Myocyte (in vitro differentiated cells): Measurements from ENCODE around the gene USP44. TPM values are rescaled to one million over a fixed set of nuclear protein-coding genes. Genes with fewer than 3 reads are reported as not detected.
"Not testable (repeated sequence)": the region's sequence is repeated elsewhere in the genome, so short reads cannot be mapped to it uniquely, and the experiment has no call there.

ENCODE experiments used
- DNase-seq: peaks from one replicate; pipeline ENCODE4 v3.0.0-alpha.2; 2012; ENCODE audit warnings: low read depth
- polyA plus RNA-seq: library from polyadenylated mRNA; unstranded; fragments of >200 nt; gene quantifications from one replicate; pipeline ENCODE4 v1.2.1, GENCODE V29; 2012; ENCODE audit warnings: missing spikeins
- total RNA-seq: library from RNA; depleted of rRNA; stranded (reverse); fragments of >200 nt; gene quantifications from 2 replicates; pipeline ENCODE4 v1.2.3, GENCODE V29; 2014

USP44 gene
- total RNA-seq, result 0.05 TPM in 1 of 2 replicates, not detected in the other
- 0.05 TPM for polyA plus RNA-seq

- DNase-seq, result no peak
These were observed at the start of gene USP44 for GRCh38 chr12:95551305-95551704. TSS of gene USP44 (minus strand) at chr12:95551476. CDS start at chr12:95534256, 17,220 bp downstream.

DNA sequence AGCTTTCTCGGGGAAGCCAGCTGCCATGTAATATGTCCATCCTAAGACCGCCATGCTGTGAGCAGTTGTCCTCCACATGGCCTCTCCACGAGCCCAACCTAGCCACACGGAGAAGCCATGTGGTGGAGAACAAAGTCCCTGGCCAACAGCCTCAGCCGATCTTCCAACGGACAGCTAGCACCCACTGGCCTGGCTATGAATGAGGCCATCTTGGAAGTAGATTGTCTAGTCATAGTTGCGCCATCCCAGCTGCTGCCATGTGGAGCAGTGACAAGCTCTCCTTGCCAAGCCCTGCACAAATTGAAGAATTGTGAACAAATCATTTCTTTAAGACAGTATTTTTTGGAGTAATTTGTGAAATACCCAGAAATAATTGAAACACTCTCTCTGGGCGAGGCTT, 49.3 kb upstream of the USP44 start:
- DNase-seq, result no peak

DNA sequence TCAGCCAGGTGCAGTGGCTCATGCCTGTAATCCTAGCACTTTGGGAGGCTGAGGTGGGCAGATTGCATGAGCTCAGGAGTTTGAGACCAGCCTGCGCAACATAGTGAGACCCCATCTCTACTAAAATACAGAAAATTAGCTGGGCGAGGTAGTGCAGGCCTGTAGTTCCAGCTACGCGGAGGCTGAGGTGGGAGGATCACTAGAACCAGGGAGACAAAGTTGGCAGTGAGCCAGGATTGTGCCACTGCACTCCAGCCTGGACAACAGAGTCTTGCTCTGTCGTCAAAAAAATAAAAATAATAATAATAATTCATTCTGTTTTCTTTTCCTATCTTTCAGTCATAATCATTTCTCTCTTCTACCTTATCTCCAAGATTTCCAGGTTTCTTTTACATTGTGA, 48.6 kb upstream of the USP44 start:
- DNase-seq, result no peak

DNA sequence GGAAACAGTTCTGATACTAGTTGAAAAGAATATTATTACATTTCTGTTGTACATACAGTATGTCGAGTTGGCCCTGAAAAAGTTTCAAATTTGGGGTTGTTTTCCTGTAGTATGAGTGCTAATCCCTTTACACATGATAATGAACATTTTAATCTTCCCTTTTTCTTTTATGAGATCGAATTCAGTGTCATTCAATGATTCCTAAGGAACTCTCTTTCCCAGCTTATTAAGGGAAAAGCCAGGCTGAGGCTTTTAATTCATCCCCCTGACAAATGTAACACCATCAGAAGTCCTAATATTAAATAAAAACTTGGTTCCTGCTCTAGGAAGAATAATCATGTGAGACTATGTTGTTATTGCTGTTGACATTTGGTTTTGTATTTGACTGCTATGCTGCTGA, 42.9 kb upstream of the USP44 start:
- no peak for DNase-seq

DNA sequence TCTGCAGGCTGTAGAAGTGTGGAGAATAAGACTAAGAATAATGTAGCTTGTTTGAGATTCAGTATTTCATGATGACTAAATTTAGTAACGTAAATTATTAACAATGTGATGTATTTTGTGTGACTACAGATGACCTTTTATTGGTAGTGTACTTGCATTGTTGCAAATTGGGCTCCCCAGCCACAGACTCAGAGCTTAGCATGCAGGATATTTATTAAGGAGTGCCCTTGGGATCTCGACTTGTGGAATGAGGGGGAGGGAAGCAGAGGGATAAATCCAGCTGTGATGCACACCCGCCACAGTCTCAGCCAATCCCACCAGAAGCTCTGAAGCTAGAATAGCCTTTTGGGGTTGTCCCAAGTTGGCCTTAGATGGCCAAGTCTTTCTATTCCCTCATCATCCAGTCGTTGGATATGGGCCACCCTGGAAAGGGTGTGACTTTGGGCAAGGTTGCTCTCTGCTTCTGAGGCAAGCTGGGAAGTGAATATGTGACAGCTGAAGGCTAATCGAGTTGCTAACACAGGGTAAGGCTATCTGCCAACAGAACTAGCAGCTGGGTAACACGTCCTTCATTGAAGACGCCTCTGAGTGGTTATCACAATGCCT, 42.1 kb upstream of the USP44 start:
- peak; percentile 99 for DNase-seq

DNA sequence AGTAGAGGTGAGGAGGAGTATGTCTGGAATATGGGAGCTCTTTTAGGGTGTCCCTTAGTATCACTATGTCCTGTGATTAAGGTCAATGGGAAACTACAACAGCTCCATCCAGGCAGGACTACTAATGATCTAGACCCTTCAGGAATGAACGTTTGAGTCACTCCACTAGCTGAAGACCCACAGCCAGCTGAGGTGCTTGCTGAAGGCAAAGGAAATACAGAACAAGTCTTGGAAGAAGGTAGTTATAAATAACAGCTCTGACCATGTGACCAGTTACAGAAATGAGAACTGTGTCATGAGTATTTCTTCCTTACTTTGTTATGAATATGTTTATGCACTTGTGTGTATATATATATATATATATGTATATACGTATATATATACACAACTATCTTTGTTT, 40.5 kb upstream of the USP44 start:
- peak; percentile 65 for DNase-seq

GRCh38 chr12:95590775-95591174, 39.5 kb upstream of the USP44 start:
- DNase-seq, result no peak

- DNase-seq, result no peak
These were observed 32.7 kb upstream of the USP44 start for GRCh38 chr12:95583933-95584332.

DNA sequence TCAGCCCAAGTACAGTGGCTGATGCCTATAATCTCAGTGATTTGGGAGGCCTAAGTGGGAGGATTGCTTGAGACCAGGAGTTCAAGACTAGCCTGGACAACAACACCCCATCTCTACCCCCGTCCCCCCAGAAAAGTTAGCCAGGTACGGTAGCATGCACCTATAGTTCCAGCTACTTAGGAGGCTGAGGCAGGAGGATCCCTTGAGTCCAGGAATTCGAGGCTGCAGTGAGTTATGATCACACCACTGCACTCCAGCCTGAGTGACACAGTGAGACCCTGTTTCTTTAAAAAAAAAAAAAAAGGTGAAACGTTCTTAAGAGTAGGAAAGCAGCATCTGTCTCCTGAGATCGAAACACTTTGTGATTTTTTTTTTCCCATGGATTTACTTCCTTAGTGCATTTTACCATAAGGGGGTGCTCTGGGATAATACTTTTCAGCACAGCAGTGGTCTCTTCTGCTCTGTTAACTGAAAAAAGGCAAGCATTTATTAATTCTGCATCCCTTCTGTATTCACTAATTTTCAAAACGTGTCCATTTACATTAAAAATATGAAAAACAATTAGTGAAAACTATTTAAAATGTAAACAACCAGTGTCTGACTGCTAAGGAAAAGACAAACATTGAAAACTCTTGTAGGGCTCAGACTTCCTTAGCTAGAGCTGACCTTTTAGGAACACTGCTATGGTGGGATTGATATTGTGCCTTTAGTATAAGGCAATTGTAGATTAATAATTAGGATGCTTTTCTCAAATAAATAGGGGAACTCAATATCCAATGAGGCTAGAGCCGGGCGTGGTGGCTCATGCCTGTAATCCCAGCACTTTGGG, 31.2 kb upstream of the USP44 start:
- peak; percentile 65 for DNase-seq

DNA sequence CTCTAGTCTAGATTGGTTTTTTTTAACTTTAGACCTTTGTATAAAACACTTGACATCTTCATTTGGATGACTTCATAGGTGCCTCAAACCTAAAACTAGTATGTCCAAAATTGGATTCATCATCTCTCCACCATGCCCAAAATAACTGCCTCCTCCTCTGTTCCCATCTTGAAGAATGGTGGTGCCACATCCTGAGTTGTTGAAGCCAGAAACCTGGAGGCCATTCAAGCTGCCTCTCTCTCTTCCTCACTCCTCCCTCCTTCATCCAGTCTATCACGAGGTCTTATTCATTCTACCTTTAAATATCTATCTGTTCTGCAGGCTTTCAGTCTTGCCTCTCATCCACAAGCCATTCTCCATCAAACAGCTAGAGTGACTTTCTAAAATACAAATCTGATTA, 26.5 kb upstream of the USP44 start:
- no peak for DNase-seq

GRCh38 chr12:95574799-95575452, 23.6 kb upstream of the USP44 start:
- DNase-seq, result peak; percentile 62

- no peak for DNase-seq
These were observed 22.8 kb upstream of the USP44 start for GRCh38 chr12:95573951-95574576.

GRCh38 chr12:95571369-95571768, 20.1 kb upstream of the USP44 start:
- no peak for DNase-seq

DNA sequence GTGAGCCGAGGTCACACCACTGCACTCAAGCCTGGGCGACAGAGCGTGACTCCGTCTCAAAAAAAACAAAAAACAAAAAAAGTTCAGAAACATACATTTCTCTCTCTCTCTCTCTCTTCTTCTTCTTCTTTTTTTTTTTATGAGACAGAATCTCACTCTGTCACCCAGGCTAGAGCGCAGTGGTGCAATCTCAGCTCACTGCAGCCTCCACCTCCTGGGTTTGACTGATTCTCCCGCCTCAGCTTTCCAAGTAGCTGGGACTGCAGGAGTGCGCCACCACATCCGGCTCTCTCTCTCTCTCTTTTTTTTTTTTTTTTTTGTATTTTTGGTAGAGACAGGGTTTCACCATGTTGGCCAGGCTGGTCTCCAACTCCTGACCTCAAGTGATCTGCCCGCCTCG, 16.8 kb upstream of the USP44 start:
- not testable (repeated sequence) for DNase-seq

DNA sequence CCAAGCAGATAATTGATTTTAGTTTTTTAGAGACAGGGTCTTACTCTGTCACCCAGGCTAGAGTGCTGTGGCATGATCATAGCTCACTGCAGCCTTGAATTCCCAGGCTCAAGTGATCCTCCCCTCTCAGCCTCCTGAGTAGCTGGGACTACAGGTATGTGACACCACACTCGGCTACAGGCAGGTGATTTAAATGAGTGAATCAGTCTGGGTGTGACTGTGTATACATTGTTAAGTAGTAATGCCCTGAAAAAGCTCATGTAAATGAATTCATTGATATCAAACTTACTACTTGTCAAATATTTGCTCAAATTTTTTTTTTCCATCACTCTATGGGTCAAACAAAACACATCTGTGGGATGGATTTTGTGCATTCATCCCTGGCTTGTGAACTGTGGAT, 6.3 kb upstream of the USP44 start:
- no peak for DNase-seq

GRCh38 chr12:95554532-95555071, 3.3 kb upstream of the USP44 start:
- DNase-seq, result no peak

- DNase-seq, result no peak
These were observed 2.1 kb upstream of the USP44 start for GRCh38 chr12:95553197-95553943.

DNA sequence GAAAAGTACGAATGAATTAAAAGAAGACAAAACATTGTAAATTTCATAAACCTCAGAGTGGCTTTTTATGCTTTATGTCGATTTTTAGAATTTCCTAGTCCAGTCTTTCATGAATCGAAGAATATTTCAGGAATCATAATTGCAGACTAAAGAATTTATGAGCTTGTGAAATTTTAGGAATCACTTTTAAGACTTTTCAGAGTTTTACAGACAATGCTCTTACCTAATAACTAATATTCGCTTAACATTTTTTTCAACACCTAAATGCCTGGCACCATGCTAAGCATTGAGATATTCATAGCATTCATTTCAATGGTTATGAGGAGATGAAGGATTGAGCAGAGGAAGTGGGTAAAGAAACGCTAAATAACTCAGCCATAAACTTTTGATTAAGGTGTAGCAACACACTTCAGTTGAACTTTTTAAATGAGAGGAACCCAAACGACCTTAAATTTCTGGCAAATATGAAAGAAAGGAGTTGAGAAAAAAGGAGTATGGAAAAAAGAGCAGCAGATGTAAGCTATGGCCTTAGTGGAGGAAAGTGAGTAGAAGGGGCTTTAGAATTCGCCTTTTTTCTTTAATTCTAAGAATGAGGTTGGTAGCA, 739 bp upstream of the USP44 start:
- DNase-seq, result no peak

DNA sequence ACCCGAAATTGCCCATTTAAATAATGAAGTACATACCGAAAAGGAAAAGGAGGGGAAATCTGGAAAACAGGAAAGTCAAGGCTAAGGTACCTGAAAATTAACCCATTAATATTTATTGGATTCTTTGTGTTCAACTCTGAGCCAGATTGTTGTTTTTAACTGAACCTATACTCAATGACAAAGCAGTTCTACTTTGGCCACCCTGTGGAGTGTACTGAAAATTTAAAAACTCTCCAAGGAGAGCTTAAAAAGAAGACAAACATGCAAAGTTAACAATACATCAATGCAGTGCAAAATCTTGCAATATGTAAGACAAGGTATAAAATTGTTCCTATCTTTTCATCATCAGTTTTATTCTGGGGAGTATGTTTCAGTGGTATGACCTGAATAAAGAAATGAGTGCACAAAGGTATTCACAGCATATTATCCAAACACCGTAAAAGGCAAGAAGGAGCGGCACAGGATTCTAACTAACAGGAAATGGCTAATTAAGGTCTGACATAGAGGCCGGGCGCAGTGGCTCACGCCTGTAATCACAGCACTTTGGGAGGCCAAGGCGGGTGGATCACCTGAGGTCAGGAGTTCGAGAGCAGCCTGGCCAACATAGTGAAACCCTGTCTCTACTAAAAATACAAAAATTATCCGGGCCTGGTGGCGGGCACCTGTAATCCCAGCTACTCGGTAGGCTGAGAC, 1.7 kb downstream of the USP44 start:
- no peak for DNase-seq
